Osteoblast (primary cell): ENCODE data around the gene NAB2. TPM values are rescaled to one million over a fixed set of nuclear protein-coding genes. Genes with fewer than 3 reads are reported as not detected.

ENCODE experiments used
- DNase-seq: peaks from one replicate; pipeline ENCODE4 v3.0.0; 2011; ENCODE audit warnings: low spot score, mixed read lengths; ENCODE audit not compliant: insufficient read length; ENCODE audit errors: missing footprints
- H2AFZ ChIP-seq: 2 replicates; pipeline ENCODE4 v1.6.0; 2011; ENCODE audit warnings: mild to moderate bottlenecking, low read length
- H3K27ac ChIP-seq: 2 replicates; pipeline ENCODE4 v1.5.1; 2011; ENCODE audit warnings: mild to moderate bottlenecking, low read depth, low read length, moderate library complexity
- H3K27me3 ChIP-seq: 2 replicates; pipeline ENCODE4 v1.6.0; 2012; ENCODE audit warnings: mild to moderate bottlenecking, control low read depth, inconsistent platforms, low read length, moderate library complexity; ENCODE audit not compliant: insufficient read depth
- H3K36me3 ChIP-seq: 2 replicates; pipeline ENCODE4 v1.5.1; 2011; ENCODE audit warnings: mild to moderate bottlenecking, low read length, control low read depth, moderate library complexity; ENCODE audit not compliant: insufficient read depth
- H3K4me1 ChIP-seq: 2 replicates; pipeline ENCODE4 v1.5.1; 2011; ENCODE audit warnings: mild to moderate bottlenecking, low read length, control low read depth, moderate library complexity; ENCODE audit not compliant: insufficient read depth
- H3K4me2 ChIP-seq: 2 replicates; pipeline ENCODE4 v1.6.0; 2011; ENCODE audit warnings: mild to moderate bottlenecking, low read length; ENCODE audit not compliant: insufficient read depth
- H3K4me3 ChIP-seq: fragments of 200-600 bp; sonication (generic); 3 replicates; pipeline ENCODE4 v1.5.1; 2012; ENCODE audit warnings: mild to moderate bottlenecking, low read length, inconsistent platforms; ENCODE audit not compliant: insufficient read depth
- H3K79me2 ChIP-seq: 2 replicates; pipeline ENCODE4 v1.6.0; 2012; ENCODE audit warnings: mild to moderate bottlenecking, low read length, control low read depth, inconsistent platforms; ENCODE audit not compliant: insufficient read depth
- H3K9me3 ChIP-seq: 2 replicates; pipeline ENCODE4 v1.5.1; 2011; ENCODE audit warnings: low read depth, low read length, control low read depth
- H4K20me1 ChIP-seq: 2 replicates; pipeline ENCODE4 v1.6.0; 2012; ENCODE audit warnings: mild to moderate bottlenecking, low read length, control low read depth; ENCODE audit not compliant: insufficient read depth
- total RNA-seq: library from RNA; depleted of rRNA; stranded (reverse); fragments of >200 nt; gene quantifications from 2 replicates; pipeline ENCODE4 v1.2.3, GENCODE V29; 2012
- TF ChIP-seq, protein P1 (sequence below): IDR thresholded peaks from 2 replicates; pipeline ENCODE4 v1.5.1; 2011; ENCODE audit warnings: mild to moderate bottlenecking, low read depth, low read length, moderate library complexity; ENCODE audit errors: extremely low read depth

The NAB2 gene
- total RNA-seq, 1 donor, result 70.9 TPM

DNA sequence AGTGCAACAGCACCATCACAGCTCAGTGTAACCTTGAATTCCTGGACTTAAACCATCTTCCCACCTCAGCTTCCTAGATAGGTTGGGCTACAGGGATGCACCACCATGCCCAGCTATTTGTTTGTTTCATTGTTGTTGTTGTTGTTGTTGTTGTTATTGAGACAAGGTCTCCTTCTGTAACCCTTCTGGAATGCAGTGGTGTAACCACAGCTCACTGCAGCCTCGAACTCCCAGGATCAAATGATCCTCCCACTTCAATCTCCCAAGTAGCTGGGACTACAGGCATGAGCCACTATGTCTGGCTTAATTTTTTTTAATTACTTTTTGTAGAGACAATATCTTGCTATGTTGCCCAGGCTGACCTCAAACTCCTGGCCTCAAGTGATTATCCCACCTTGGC is 9.1 kb upstream of the NAB2 start:
- H3K4me1 ChIP-seq, result peaks cover 17% of the 10 kb centered on the region
- H3K27ac ChIP-seq, result no peak overlapping the region
- peaks cover 1% of the 10 kb centered on the region for H3K36me3 ChIP-seq
- TF ChIP-seq, protein P1, sequence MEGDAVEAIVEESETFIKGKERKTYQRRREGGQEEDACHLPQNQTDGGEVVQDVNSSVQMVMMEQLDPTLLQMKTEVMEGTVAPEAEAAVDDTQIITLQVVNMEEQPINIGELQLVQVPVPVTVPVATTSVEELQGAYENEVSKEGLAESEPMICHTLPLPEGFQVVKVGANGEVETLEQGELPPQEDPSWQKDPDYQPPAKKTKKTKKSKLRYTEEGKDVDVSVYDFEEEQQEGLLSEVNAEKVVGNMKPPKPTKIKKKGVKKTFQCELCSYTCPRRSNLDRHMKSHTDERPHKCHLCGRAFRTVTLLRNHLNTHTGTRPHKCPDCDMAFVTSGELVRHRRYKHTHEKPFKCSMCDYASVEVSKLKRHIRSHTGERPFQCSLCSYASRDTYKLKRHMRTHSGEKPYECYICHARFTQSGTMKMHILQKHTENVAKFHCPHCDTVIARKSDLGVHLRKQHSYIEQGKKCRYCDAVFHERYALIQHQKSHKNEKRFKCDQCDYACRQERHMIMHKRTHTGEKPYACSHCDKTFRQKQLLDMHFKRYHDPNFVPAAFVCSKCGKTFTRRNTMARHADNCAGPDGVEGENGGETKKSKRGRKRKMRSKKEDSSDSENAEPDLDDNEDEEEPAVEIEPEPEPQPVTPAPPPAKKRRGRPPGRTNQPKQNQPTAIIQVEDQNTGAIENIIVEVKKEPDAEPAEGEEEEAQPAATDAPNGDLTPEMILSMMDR, result no peak
- H3K27me3 ChIP-seq, result no peaks in the 10 kb centered on the region
- H3K79me2 ChIP-seq, result peaks cover 25% of the 10 kb centered on the region
- no peak overlapping the region for H3K4me3 ChIP-seq
- DNase-seq, result no peak
- peak overlapping the region; percentile 67 for H2AFZ ChIP-seq
- no peaks in the 10 kb centered on the region for H4K20me1 ChIP-seq
- no peak overlapping the region for H3K4me2 ChIP-seq
- H3K9me3 ChIP-seq, result no peaks in the 10 kb centered on the region

DNA sequence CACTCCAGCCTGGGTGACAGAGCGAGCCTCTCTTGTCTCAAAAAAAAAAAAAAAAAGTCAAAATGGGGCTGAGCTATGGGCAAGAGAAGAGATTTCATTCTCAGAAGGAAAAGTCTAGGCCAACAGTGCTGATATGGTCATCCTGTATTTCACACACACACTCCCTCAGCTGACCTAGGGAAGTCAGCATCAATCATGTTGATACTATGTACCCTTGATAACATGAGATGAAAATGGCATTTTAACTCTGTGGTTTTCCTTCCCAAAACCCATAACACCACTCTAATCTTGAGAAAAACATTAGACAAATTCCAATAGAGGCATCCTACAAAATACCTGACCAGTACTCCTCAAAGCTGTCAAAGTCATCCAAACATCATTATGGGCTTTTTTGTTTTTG is 8.1 kb upstream of the NAB2 start:
- Histone ChIP-seq H3K4me3 (no peak overlapping the region), H3K9me3 (no peaks in the 10 kb centered on the region), H2AFZ (no peak overlapping the region), H3K4me2 (no peak overlapping the region), H3K79me2 (peaks cover 23% of the 10 kb centered on the region), H3K27ac (no peak overlapping the region), H3K36me3 (peaks cover 3% of the 10 kb centered on the region), H4K20me1 (no peaks in the 10 kb centered on the region), H3K4me1 (peaks cover 21% of the 10 kb centered on the region), H3K27me3 (no peaks in the 10 kb centered on the region)
- no peak for DNase-seq
- TF ChIP-seq, protein P1, result no peak

DNA sequence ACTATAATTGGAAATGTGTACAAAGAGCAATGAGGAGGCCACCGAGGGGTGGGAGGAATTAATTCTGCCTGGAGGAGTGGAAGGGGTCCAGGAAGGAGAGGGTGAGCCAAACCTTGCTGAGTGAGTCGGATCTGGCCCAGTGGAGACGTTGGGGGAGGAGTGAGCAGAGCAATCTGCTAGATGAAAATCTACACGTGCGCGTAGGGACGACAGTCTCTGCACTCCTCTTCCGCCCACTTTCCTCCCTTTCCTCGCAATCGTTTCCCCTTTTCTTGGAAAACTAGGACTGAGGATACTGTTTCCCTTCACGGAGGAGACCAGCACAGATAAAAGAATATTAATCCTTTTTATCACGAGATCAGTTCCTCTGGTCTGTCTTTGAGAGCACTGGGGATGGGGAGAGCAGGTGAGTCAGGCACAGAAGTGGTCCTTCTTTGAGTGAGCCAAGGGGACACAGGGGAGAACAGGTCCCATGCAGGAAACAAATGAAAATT is 2.9 kb upstream of the NAB2 start:
- H3K4me1 ChIP-seq, result peaks cover 27% of the 10 kb centered on the region
- no peaks in the 10 kb centered on the region for H3K27me3 ChIP-seq
- no peaks in the 10 kb centered on the region for H3K9me3 ChIP-seq
- TF ChIP-seq, protein P1, result no peak
- H3K27ac ChIP-seq, result peak overlapping the region; percentile 98
- H2AFZ ChIP-seq, result peak overlapping the region; percentile 71
- H4K20me1 ChIP-seq, result peaks cover 15% of the 10 kb centered on the region
- peak overlapping the region; percentile 86 for H3K4me3 ChIP-seq
- peaks cover 16% of the 10 kb centered on the region for H3K79me2 ChIP-seq
- H3K36me3 ChIP-seq, result peaks cover 8% of the 10 kb centered on the region
- H3K4me2 ChIP-seq, result peak overlapping the region; percentile 98
- DNase-seq, result peak; percentile 83

DNA sequence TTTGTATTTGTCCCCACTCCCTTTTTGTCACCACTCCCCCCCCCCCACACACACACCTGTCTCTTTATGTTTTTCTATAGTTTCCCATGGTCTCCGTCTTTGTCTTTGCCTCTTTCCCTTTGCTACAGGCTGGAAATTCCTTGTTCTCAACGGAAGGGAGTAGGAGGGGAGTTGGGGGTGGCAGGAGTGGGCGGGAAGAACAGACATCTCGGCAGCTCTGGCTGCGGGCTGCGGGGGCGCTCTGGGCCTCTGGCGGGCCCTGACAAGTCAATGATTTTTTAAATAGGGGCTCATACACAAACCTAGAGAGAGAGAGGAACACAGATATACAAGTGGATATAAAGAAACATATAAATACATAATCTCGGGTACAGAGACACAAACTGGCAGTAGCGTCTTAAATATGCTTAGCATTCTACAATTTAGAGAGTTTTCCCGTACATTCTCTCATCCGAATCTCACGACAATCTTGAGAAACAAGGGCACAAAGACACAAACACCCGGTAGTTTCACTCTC is 2.4 kb upstream of the NAB2 start:
- no peaks in the 10 kb centered on the region for H3K27me3 ChIP-seq
- peak overlapping the region; percentile 86 for H3K4me3 ChIP-seq
- H3K4me2 ChIP-seq, result peak overlapping the region; percentile 98
- peaks cover 31% of the 10 kb centered on the region for H3K4me1 ChIP-seq
- no peaks in the 10 kb centered on the region for H3K9me3 ChIP-seq
- H3K79me2 ChIP-seq, result peaks cover 21% of the 10 kb centered on the region
- peak; percentile 85 for DNase-seq
- peaks cover 12% of the 10 kb centered on the region for H3K36me3 ChIP-seq
- H4K20me1 ChIP-seq, result peaks cover 20% of the 10 kb centered on the region
- peak overlapping the region; percentile 70 for H2AFZ ChIP-seq
- H3K27ac ChIP-seq, result peak overlapping the region; percentile 98
- TF ChIP-seq, protein P1, result peak; percentile 34
